HG02610 (cell line): ENCODE measurements around the gene BEAN1.

ENCODE experiments used
- ATAC-seq: cut with Tn5 transposase; IDR thresholded peaks from one replicate; pipeline ENCODE4 v1.9.1; 2021; ENCODE audit warnings: mild to moderate bottlenecking, moderate library complexity; ENCODE audit not compliant: unreplicated experiment

Gene BEAN1

GRCh38 chr16:66416939-66417700 is 10.0 kb upstream of the BEAN1 start:
- no peak for ATAC-seq

- no peak for ATAC-seq
These were observed 8.7 kb upstream of the BEAN1 start for GRCh38 chr16:66418165-66418962.

- ATAC-seq = no peak
These were observed 7.6 kb upstream of the BEAN1 start for GRCh38 chr16:66419527-66419926.

GRCh38 chr16:66420396-66420795 is 6.7 kb upstream of the BEAN1 start:
- no peak for ATAC-seq

GRCh38 chr16:66421891-66422290 is 5.2 kb upstream of the BEAN1 start:
- ATAC-seq = no peak

- ATAC-seq = no peak
These were observed 4.7 kb upstream of the BEAN1 start for GRCh38 chr16:66422366-66422765.

GRCh38 chr16:66423177-66423576 is 3.9 kb upstream of the BEAN1 start:
- ATAC-seq = no peak

- ATAC-seq = no peak
These were observed 1.4 kb upstream of the BEAN1 start for GRCh38 chr16:66425651-66426050.

GRCh38 chr16:66426112-66427035 is 721 bp upstream of the BEAN1 start:
- ATAC-seq = no peak

- no peak for ATAC-seq
These were observed 981 bp downstream of the BEAN1 start for GRCh38 chr16:66427871-66428681.

- ATAC-seq = no peak
These were observed 1.7 kb downstream of the BEAN1 start for GRCh38 chr16:66428682-66429251.

GRCh38 chr16:66429290-66429962 is 2.3 kb downstream of the BEAN1 start:
- no peak for ATAC-seq

GRCh38 chr16:66430214-66430613 is 3.1 kb downstream of the BEAN1 start:
- no peak for ATAC-seq

- no peak for ATAC-seq
These were observed 4.7 kb downstream of the BEAN1 start for GRCh38 chr16:66431760-66432159.

- ATAC-seq = no peak
These were observed 5.3 kb downstream of the BEAN1 start for GRCh38 chr16:66432429-66432828.

- no peak for ATAC-seq
These were observed 7.7 kb downstream of the BEAN1 start for GRCh38 chr16:66434619-66435430.

- ATAC-seq = no peak
These were observed 8.8 kb downstream of the BEAN1 start for GRCh38 chr16:66435896-66436295.

- ATAC-seq = no peak
These were observed 10.4 kb downstream of the BEAN1 start for GRCh38 chr16:66437391-66437945.
